ENCODE results near the gene PACRG. TPM values are rescaled to one million over a fixed set of nuclear protein-coding genes. Genes with fewer than 3 reads are reported as not detected.

The PACRG gene
- total and polyA plus RNA-seq, 2 of the 13 experiments (the other 11 are each of a cell fraction or from before 2014, with no cell fraction given) = 0.13 TPM; not detected in 1

- 3% methylated on average over 4 of the region's 4 CpGs for WGBS (ENCODE audit: low lambda C conversion rate)
- ChIA-PET POLR2A (no interaction called here), CTCF (ENCODE audit: low intra/inter-chr PET ratio, low total read pairs) (no interaction called here)
- no peak for FAIRE-seq
- TF ChIP-seq KAT2B (IDR thresholded peaks at IDR 0.05; ENCODE audit: borderline replicate concordance, low read depth, low read length) = no peak
- no peak for TF ChIP-seq NBN (conservative IDR thresholded peaks at IDR 0.05)
- no peak for TF ChIP-seq WIZ (CRISPR knock-in tag; IDR thresholded peaks at IDR 0.05)
- Histone ChIP-seq H3K9ac (ENCODE audit: insufficient read depth, low read depth, low read length) (no peak overlapping the region), H2AFZ (ENCODE audit: low read length) (no peak overlapping the region), H3K79me2 (ENCODE audit: insufficient read depth, low read length) (no peaks in the 10 kb centered on the region), H3K4me1 (ENCODE audit: insufficient read depth, low read length) (no peaks in the 10 kb centered on the region), H3K9me3 (ENCODE audit: low read length) (no peaks in the 10 kb centered on the region), H3K36me3 (replicated peaks in 1 of 2; ENCODE audit: control insufficient read depth in 1 of 2, insufficient read depth in 2 of 2, low read length in 2 of 2) (no peaks in the 10 kb centered on the region), H4K20me1 (ENCODE audit: insufficient read depth, low read length) (no peaks in the 10 kb centered on the region), H3K4me2 (ENCODE audit: low read depth, low read length) (no peak overlapping the region), H3K4me3 (replicated peaks in 1 of 3; ENCODE audit: insufficient read depth in 1 of 3, low read depth in 2 of 3, low read length in 3 of 3) (no peak overlapping the region), H3K27ac (ENCODE audit: extremely low read length, insufficient read depth, low read length) (no peak overlapping the region), H3K27me3 (ENCODE audit: control insufficient read depth in 1 of 2, insufficient read depth in 2 of 2, low read length in 2 of 2) (no peaks in the 10 kb centered on the region)
- DNase-seq (ENCODE audit: low spot score) = no peak
- BruUV-seq (replicated peaks) = no TSS peak
- intact Hi-C loops (cut with micrococcal nuclease; ENCODE audit: unreplicated experiment) (no loop called here), in situ Hi-C loops (cut with HindIII; ENCODE audit: extremely low pct_ligation_motif_present, low pct_unique_long_range_greater_than_20kb) (no loop called here)
- ATAC-seq = no peak
Measured at GRCh38 chr6:162704001-162704400, 23.8 kb upstream of the PACRG start.

- ChIA-PET CTCF (ENCODE audit: low intra/inter-chr PET ratio, low total read pairs) (no interaction called here), POLR2A (no interaction called here)
- no peaks in the 10 kb centered on the region for H3K9me3 ChIP-seq (ENCODE audit: low read length)
- DNase-seq (ENCODE audit: low spot score) (no peak), FAIRE-seq (no peak), ATAC-seq (no peak)
- H3K9ac ChIP-seq (ENCODE audit: insufficient read depth, low read depth, low read length) = no peak overlapping the region
- H4K20me1 ChIP-seq (ENCODE audit: insufficient read depth, low read length) = no peaks in the 10 kb centered on the region
- intact Hi-C loops (cut with micrococcal nuclease; ENCODE audit: unreplicated experiment) = no loop called here
- WGBS (ENCODE audit: low lambda C conversion rate) = 26% methylated on average over 4 of the region's 4 CpGs
- no peak overlapping the region for H3K4me2 ChIP-seq (ENCODE audit: low read depth, low read length)
- no peak overlapping the region for H3K4me3 ChIP-seq (replicated peaks in 1 of 3; ENCODE audit: insufficient read depth in 1 of 3, low read depth in 2 of 3, low read length in 3 of 3)
- H2AFZ ChIP-seq (ENCODE audit: low read length) = no peak overlapping the region
- H3K27ac ChIP-seq (ENCODE audit: extremely low read length, insufficient read depth, low read length) = no peak overlapping the region
- H3K27me3 ChIP-seq (ENCODE audit: control insufficient read depth in 1 of 2, insufficient read depth in 2 of 2, low read length in 2 of 2) = no peaks in the 10 kb centered on the region
- H3K4me1 ChIP-seq (ENCODE audit: insufficient read depth, low read length) = no peaks in the 10 kb centered on the region
- in situ Hi-C loops (cut with HindIII; ENCODE audit: extremely low pct_ligation_motif_present, low pct_unique_long_range_greater_than_20kb) = no loop called here
- no TSS peak for BruUV-seq (replicated peaks)
- no peaks in the 10 kb centered on the region for H3K79me2 ChIP-seq (ENCODE audit: insufficient read depth, low read length)
- H3K36me3 ChIP-seq (replicated peaks in 1 of 2; ENCODE audit: control insufficient read depth in 1 of 2, insufficient read depth in 2 of 2, low read length in 2 of 2) = no peaks in the 10 kb centered on the region
- TF ChIP-seq NFAT5 (CRISPR knock-in tag; IDR thresholded peaks at IDR 0.05) = no peak
- no peak for TF ChIP-seq SMAD1 (CRISPR knock-in tag; IDR thresholded peaks at IDR 0.05; ENCODE audit: borderline replicate concordance, low read depth)
Measured at GRCh38 chr6:162705736-162706135, 22.0 kb upstream of the PACRG start.
